HEK293 (cell line): ENCODE results near the gene PRUNE1.
A peak's percentile ranks its signal among the peaks of the same experiment; 100 is the strongest.

ENCODE experiments used
- BCL11A ChIP-seq: fragments of 450-650 bp; formaldehyde crosslinking; IDR thresholded peaks from 2 replicates; pipeline ENCODE4 v1.5.1; 2016; ENCODE audit warnings: low read depth, missing biosample characterization, missing genetic modification characterization
- ELK4 ChIP-seq: IDR thresholded peaks from 2 replicates; pipeline ENCODE4 v1.6.1; 2011; ENCODE audit warnings: mild to moderate bottlenecking, low read depth, low read length, borderline replicate concordance
- INSM2 ChIP-seq: fragments of 450-650 bp; formaldehyde crosslinking; IDR thresholded peaks from 2 replicates; pipeline ENCODE4 v1.5.1; 2016; ENCODE audit warnings: missing biosample characterization, missing genetic modification characterization
- KLF17 ChIP-seq: fragments of 450-650 bp; formaldehyde crosslinking; IDR thresholded peaks from 2 replicates; pipeline ENCODE4 v1.5.1; 2016; ENCODE audit warnings: missing biosample characterization, missing genetic modification characterization
- KLF8 ChIP-seq: fragments of 450-650 bp; formaldehyde crosslinking; IDR thresholded peaks from 2 replicates; pipeline ENCODE4 v1.5.1; 2016; ENCODE audit warnings: missing biosample characterization, missing genetic modification characterization
- MZF1 ChIP-seq: fragments of 450-650 bp; formaldehyde crosslinking; IDR thresholded peaks from 2 replicates; pipeline ENCODE4 v1.5.1; 2017; ENCODE audit warnings: missing biosample characterization, missing genetic modification characterization, borderline replicate concordance
- REPIN1 ChIP-seq: fragments of 450-650 bp; formaldehyde crosslinking; IDR thresholded peaks from 2 replicates; pipeline ENCODE4 v1.5.1; 2017; ENCODE audit warnings: missing biosample characterization, missing genetic modification characterization, low read depth
- REST ChIP-seq: fragments of 450-650 bp; formaldehyde crosslinking; IDR thresholded peaks from 2 replicates; pipeline ENCODE4 v1.5.1; 2016; ENCODE audit warnings: missing biosample characterization, missing genetic modification characterization
- SALL2 ChIP-seq: fragments of 450-650 bp; formaldehyde crosslinking; IDR thresholded peaks from 2 replicates; pipeline ENCODE4 v1.5.0; 2017; ENCODE audit warnings: missing biosample characterization, mild to moderate bottlenecking, missing genetic modification characterization, borderline replicate concordance
- TRIM28 ChIP-seq: IDR thresholded peaks from 2 replicates; pipeline ENCODE4 v1.6.1; 2011; ENCODE audit warnings: low read length, control low read depth, borderline replicate concordance
- ZBTB10 ChIP-seq: fragments of 450-650 bp; formaldehyde crosslinking; IDR thresholded peaks from 2 replicates; pipeline ENCODE4 v1.5.1; 2016; ENCODE audit warnings: missing biosample characterization, missing genetic modification characterization
- ZFP41 ChIP-seq: fragments of 450-650 bp; formaldehyde crosslinking; IDR thresholded peaks from 2 replicates; pipeline ENCODE4 v1.5.1; 2016; ENCODE audit warnings: missing biosample characterization, missing genetic modification characterization, borderline replicate concordance
- ZIC2 ChIP-seq: fragments of 450-650 bp; formaldehyde crosslinking; IDR thresholded peaks from 2 replicates; pipeline ENCODE4 v1.5.1; 2016; ENCODE audit warnings: missing biosample characterization, missing genetic modification characterization
- ZNF121 ChIP-seq: fragments of 450-650 bp; formaldehyde crosslinking; IDR thresholded peaks from 2 replicates; pipeline ENCODE4 v1.5.1; 2016; ENCODE audit warnings: missing biosample characterization, missing genetic modification characterization
- ZNF23 ChIP-seq: fragments of 450-650 bp; formaldehyde crosslinking; IDR thresholded peaks from 2 replicates; pipeline ENCODE4 v1.5.1; 2016; ENCODE audit warnings: missing biosample characterization, missing genetic modification characterization, borderline replicate concordance
- ZNF366 ChIP-seq: fragments of 450-650 bp; formaldehyde crosslinking; conservative IDR thresholded peaks from 2 replicates; pipeline ENCODE4 v1.5.1; 2016; ENCODE audit warnings: missing biosample characterization, missing genetic modification characterization
- ZNF37A ChIP-seq: fragments of 450-650 bp; IDR thresholded peaks from 2 replicates; pipeline ENCODE4 v1.5.1; 2018; ENCODE audit warnings: missing biosample characterization, missing genetic modification characterization
- ZNF404 ChIP-seq: fragments of 450-650 bp; formaldehyde crosslinking; IDR thresholded peaks from 2 replicates; pipeline ENCODE4 v1.5.1; 2017; ENCODE audit warnings: missing biosample characterization, missing genetic modification characterization
- ZNF416 ChIP-seq: fragments of 450-650 bp; formaldehyde crosslinking; IDR thresholded peaks from 2 replicates; pipeline ENCODE4 v1.5.1; 2016; ENCODE audit warnings: missing biosample characterization, missing genetic modification characterization
- ZNF501 ChIP-seq: fragments of 450-650 bp; formaldehyde crosslinking; IDR thresholded peaks from 2 replicates; pipeline ENCODE4 v1.5.1; 2016; ENCODE audit warnings: missing biosample characterization, missing genetic modification characterization
- ZNF558 ChIP-seq: fragments of 450-650 bp; formaldehyde crosslinking; IDR thresholded peaks from 2 replicates; pipeline ENCODE4 v1.5.1; 2016; ENCODE audit warnings: missing biosample characterization, missing genetic modification characterization
- ZNF580 ChIP-seq: fragments of 450-650 bp; formaldehyde crosslinking; IDR thresholded peaks from 2 replicates; pipeline ENCODE4 v1.5.1; 2016; ENCODE audit warnings: missing biosample characterization, missing genetic modification characterization
- ZNF645 ChIP-seq: fragments of 450-650 bp; formaldehyde crosslinking; IDR thresholded peaks from 2 replicates; pipeline ENCODE4; 2016; ENCODE audit warnings: missing biosample characterization, missing genetic modification characterization
- ZNF670 ChIP-seq: fragments of 450-650 bp; formaldehyde crosslinking; IDR thresholded peaks from 2 replicates; pipeline ENCODE4 v1.5.1; 2016; ENCODE audit warnings: missing biosample characterization, missing genetic modification characterization, low read depth
- ZNF704 ChIP-seq: fragments of 450-650 bp; formaldehyde crosslinking; IDR thresholded peaks from 2 replicates; pipeline ENCODE4 v1.5.1; 2016; ENCODE audit warnings: missing biosample characterization, missing genetic modification characterization
- ZNF707 ChIP-seq: fragments of 450-650 bp; formaldehyde crosslinking; IDR thresholded peaks from 2 replicates; pipeline ENCODE4 v1.5.1; 2016; ENCODE audit warnings: missing biosample characterization, missing genetic modification characterization

Gene PRUNE1

GRCh38 chr1:151070474-151071276 is 62.4 kb downstream of the PRUNE1 start, which contains the start of gene GABPB2 (continued):
- TF ChIP-seq ZBTB10 (tag by site-specific recombination) (peak; percentile 98), INSM2 (tag by site-specific recombination) (peak; percentile 96), KLF8 (peak; percentile 98), ZNF501 (tag by site-specific recombination) (peak; percentile 98; the same call in 1 of the 2 replicates), REPIN1 (tag by site-specific recombination) (peak; percentile 96; the same call in 1 of the 2 replicates), ZNF121 (tag by site-specific recombination) (peak; percentile 75), MZF1 (tag by site-specific recombination) (peak; percentile 70), ZNF37A (tag by site-specific recombination) (peak; percentile 55; the same call in 1 of the 2 replicates), ZNF23 (0 out of 2 replicates have a peak, but pooled peaks have one; percentile 50), ZNF670 (tag by site-specific recombination) (no peak), BCL11A (peak; percentile 91), REST (tag by site-specific recombination) (peak; percentile 63), KLF17 (tag by site-specific recombination) (peak; percentile 97), ZNF707 (no peak), ZNF558 (peak; percentile 93), ZIC2 (peak; percentile 78), ZNF416 (tag by site-specific recombination) (peak; percentile 38; the same call in 1 of the 2 replicates), ZNF580 (tag by site-specific recombination) (peak; percentile 94), ELK4 (peak; percentile 82; the same call in 1 of the 2 replicates), ZNF404 (no peak), ZNF704 (no peak), SALL2 (tag by site-specific recombination) (peak; percentile 86), TRIM28 (peak; percentile 99), ZFP41 (tag by site-specific recombination) (no peak; the same call in 1 of the 2 replicates), ZNF645 (tag by site-specific recombination) (no peak), ZNF366 (tag by site-specific recombination) (peak; percentile 93)
